GM18498 (cell line): ENCODE measurements around the gene C2orf76.
"Not testable (repeated sequence)": the region's sequence is repeated elsewhere in the genome, so short reads cannot be mapped to it uniquely, and the experiment has no call there.

ENCODE experiments used
- ATAC-seq: cut with Tn5 transposase; IDR thresholded peaks from one replicate; pipeline ENCODE4 v1.9.1; 2021; ENCODE audit warnings: mild to moderate bottlenecking, moderate library complexity; ENCODE audit not compliant: unreplicated experiment

Gene C2orf76

GRCh38 chr2:119377993-119378345, 11.3 kb upstream of the C2orf76 start:
- ATAC-seq = no peak

- ATAC-seq = no peak
These were observed 10.8 kb upstream of the C2orf76 start for GRCh38 chr2:119377294-119377992.

GRCh38 chr2:119376810-119377209, 10.2 kb upstream of the C2orf76 start:
- no peak for ATAC-seq

GRCh38 chr2:119376406-119376805, 9.8 kb upstream of the C2orf76 start:
- ATAC-seq = not testable (repeated sequence)

- not testable (repeated sequence) for ATAC-seq
These were observed 7.5 kb upstream of the C2orf76 start for GRCh38 chr2:119373907-119374745.

- no peak for ATAC-seq
These were observed 6.3 kb upstream of the C2orf76 start for GRCh38 chr2:119372778-119373568.

- no peak for ATAC-seq
These were observed 4.5 kb upstream of the C2orf76 start for GRCh38 chr2:119371111-119371510.

GRCh38 chr2:119369845-119370244, 3.2 kb upstream of the C2orf76 start:
- ATAC-seq = no peak

GRCh38 chr2:119367472-119368099, 952 bp upstream of the C2orf76 start:
- ATAC-seq = peak; percentile 34

GRCh38 chr2:119366161-119366648, 429 bp downstream of the C2orf76 start:
- peak; percentile 9 for ATAC-seq

GRCh38 chr2:119365436-119365835, 1.2 kb downstream of the C2orf76 start:
- no peak for ATAC-seq

GRCh38 chr2:119364798-119365197, 1.8 kb downstream of the C2orf76 start:
- ATAC-seq = no peak

- no peak for ATAC-seq
These were observed 6.1 kb downstream of the C2orf76 start for GRCh38 chr2:119360423-119360966.

GRCh38 chr2:119359774-119360173, 6.9 kb downstream of the C2orf76 start:
- ATAC-seq = no peak

- no peak for ATAC-seq
These were observed 11.8 kb downstream of the C2orf76 start for GRCh38 chr2:119354860-119355259.

- ATAC-seq = peak; percentile 94
These were observed 14.3 kb downstream of the C2orf76 start for GRCh38 chr2:119352357-119352756.

GRCh38 chr2:119350311-119350998, 16.2 kb downstream of the C2orf76 start:
- no peak for ATAC-seq

- ATAC-seq = no peak
These were observed 17.3 kb downstream of the C2orf76 start for GRCh38 chr2:119349289-119349688.

- no peak for ATAC-seq
These were observed 24.9 kb downstream of the C2orf76 start for GRCh38 chr2:119341684-119342083.

GRCh38 chr2:119339562-119339923, 27.1 kb downstream of the C2orf76 start:
- ATAC-seq = no peak
